GM19452 (cell line): ENCODE measurements around the gene BTNL3.
"Not testable (repeated sequence)": the region's sequence is repeated elsewhere in the genome, so short reads cannot be mapped to it uniquely, and the experiment has no call there.

Source experiments
- ATAC-seq: cut with Tn5 transposase; IDR thresholded peaks from one replicate; pipeline ENCODE4 v1.9.1; 2021; ENCODE audit not compliant: unreplicated experiment

Gene BTNL3

DNA sequence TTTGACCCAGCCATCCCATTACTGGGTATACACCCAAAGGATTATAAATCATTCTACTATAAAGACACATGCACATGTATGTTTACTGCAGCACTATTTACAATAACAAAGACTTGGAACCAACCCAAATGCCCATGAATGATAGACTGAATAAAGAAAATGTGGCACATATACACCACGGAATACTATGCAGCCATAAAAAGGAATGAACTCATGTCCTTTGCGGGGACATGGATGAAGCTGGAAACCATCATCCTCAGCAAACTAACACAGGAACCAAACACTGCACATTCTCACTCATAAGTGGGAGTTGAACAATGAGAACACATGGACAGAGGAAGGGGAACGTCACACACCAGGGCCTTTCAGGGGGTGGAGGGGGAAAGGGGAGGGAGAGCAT is 28.8 kb downstream of the BTNL3 start:
- ATAC-seq: not testable (repeated sequence)

DNA sequence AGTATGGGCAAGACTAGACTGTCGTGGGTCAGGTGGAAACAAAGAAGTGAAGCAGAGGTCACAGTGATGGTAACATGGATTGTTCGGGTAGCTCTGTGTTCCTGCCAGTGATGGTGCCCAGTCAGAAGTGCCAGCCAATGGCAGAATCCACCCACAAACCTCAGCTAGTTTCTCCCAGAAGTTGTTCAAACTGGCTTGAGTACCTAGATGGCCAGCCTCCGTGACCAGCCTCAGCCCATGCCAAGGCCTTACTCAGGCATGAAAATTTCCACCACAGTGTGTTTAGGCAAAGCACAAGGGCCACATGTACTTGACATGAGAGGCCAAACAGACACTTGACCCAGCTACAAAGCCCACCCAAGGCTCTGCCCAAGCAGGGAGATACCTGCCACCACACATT is 32.0 kb downstream of the BTNL3 start:
- ATAC-seq: no peak

DNA sequence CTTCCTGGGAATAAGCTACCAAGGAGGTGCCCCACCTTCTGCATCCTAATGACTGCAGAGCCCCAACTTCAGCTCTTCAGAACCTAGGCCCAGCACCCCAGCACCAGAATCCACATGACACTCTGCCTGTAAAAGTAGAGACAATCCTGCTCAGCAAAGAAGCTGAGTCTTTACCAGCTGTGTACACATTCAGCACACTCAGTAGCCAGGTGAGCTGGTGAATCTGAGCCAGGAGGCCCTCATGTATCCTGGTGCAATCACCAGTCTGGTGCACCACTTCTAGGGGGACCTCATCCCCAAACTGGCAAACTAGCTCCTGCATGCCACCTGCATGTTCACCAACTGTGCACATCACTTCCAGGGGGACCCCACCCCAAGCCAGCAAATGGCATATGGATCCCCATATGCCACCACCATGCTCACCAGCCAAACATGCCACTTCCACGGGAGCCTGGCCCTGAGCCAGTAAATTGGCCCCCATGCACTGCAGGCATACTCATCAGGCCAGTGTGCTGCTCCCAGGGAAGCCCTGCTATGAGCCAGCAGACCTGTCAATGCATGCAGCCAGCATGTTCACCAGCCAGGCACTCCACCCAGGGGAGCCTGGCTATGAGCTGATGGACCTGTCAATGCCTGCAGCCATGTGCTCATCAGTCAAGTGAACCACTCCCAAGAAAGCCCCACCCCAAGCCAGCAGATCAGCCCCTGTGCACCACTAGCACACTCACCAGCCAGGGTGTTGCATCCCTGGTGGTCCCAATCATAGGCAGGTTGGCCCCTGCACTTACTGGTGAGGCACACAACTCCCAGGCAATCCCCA is 35.8 kb downstream of the BTNL3 start:
- ATAC-seq: no peak

DNA sequence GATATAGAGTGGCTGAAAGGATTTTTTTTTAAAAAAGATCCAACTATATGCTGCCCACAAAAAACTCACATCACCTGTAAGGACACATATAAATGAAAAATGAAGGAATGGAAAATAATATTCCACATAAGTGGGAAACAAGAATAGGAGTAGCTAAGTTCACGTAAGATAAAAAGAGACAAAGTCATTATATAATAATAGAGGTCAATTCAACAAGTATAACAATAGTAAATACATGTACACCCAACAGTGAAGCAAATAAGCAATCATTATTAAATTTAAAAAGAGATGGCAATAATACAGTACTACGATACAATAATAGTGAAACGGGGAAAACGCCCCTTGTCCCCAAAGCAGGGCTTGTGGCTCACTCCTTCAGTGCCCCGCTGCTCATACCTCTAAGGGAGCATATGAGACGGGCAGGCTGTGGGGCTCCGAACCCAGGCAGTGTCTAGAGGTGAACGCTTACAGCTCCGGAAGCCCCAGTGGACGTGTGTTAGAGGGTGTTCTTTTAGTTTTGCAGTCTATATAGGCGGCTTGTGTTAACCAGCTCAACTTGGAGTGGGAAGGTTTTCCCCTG is 38.9 kb downstream of the BTNL3 start:
- ATAC-seq: no peak

DNA sequence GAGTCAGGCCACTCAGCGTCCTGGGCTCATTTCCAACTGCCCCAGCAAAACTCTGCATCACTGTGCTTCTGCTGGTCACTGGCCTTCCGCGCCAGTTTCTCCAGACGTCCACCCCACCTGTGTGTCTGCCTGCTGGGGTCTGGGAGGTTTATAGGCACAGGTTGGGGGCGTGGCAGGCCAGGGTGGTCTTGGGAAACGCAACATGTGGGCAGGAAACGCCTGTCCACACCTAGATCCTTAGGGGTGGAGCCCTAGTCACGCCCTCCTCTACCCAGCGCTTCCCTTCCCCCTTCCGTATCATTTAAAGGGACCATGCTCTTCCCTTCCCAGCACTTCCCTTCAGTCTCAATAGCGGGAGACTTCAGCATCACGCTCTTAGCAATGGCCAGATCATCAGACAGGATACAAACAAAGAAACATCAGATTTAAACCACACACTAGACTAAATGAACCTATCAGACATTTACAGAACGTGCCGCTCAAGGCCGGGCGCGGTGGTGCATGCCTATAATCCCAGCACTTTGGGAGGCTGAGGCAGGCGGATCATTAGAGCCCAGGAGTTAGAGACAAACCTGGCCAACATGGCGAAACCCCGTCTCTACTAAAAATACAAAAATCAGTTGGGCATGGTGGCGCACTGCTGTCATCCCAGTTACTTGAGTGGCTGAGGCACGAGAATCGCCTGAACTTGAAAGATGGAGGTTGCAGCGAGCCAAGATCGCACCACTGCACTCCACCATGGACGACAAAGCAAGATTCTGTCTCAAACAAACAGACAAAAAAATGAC is 39.6 kb downstream of the BTNL3 start:
- no peak for ATAC-seq

DNA sequence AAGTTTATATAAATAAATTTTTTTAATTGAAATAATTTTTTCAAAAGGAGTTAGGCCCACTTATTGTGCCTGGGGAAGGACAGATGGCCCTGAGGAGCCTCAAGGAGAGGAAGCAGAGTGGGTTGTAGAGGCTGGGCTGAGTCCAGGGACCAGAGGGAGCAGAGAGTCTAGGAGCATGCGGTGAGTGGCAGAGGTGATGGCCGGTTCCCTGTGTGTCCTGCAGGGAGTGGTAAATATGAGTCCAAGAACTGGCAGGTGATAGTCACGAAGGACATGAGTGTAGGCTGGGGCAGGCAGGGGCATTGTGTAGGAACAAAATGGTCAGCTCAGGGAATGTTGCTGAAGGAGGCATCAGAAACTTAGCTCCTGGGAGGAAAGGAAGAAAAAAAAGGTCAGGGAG is 43.1 kb downstream of the BTNL3 start:
- ATAC-seq: no peak

DNA sequence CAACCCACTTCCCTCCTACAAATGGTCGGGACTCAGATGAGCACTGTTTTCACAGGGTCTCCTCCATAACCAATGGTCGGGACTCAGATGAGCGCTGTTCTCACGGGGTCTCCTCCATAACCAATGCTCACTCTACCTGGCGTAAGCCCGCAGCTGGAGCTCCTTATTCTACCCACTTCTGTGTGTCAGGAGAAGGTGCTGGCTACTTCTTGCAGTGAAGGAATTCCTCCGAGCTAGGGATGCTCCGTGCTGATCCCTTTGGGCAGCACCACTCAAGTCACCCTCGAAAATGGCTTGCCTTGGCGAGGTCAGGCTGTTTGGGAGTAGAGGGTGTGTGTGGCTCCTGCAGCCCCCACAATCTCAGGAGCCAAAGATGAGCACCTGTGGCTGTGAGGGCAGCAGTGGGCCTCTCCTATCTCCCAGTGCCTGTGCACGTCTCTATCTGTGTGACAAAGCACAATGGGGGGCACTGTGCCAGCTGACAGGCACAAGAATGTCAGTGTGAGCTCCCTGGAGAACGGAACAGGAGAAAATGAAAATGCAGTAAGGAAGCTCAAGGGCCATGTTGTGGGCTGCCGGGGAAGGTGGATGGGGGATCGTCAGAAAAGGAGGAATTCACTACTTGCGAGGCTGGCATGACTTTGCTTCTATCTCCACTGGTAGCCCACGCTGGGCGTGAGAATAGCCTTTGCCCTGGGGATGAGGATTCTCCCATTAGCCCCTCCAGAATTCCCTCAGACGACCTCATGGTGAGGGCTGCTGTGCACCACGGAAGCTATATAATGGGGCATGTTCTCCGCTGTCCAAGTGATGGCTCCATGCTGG is 47.6 kb downstream of the BTNL3 start:
- no peak for ATAC-seq

DNA sequence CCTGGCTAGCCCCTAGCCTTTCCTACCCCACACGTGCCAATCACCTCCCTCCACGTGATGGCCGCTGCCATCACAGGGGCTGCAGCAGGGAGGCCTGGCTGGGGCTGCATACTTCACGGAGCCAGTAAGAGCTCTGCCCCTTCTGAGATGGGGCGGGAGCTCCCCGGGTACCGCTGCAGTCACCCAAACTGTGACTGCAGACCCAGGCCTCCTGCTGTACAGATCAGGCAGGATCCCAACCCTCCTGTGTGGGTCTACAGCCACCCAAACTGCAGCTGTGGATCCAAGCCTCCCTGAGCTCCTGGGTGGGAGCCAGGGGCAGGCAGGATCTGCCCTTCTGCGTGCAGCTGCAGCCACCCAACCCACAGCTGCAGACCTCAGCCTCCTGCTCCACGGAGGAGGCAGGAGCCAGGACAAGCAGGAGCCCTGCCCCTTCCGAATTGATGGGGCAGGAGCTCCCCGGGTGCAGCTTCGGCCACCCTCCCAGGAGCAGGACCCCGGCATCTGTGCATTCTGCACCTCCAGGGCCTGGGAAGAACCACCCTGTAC is 48.2 kb downstream of the BTNL3 start:
- no peak for ATAC-seq

DNA sequence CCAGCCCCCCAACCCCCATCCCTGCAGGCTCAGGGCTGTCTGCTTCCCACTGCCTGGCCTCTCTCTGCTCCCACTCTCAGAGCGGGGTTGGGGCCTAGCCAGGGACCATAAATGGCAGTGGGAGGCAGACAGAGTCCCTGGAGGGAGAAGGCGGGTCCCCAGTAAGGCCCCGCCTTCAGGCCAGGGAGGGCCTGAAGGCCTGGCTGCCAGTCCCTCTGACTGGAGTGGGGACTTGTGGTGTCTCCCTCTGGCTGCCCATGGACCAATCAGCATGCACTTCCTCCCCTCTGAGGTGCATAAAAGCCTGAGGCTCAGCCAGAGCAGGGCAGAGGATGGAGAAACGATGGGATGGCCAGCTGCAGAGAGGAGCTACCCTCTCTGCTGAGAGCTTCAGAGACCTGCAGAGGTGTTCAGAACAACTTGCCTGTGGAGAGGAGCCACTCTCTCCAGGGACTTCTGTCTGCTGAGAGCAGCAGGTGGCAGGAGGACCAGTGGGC is 48.8 kb downstream of the BTNL3 start:
- no peak for ATAC-seq

DNA sequence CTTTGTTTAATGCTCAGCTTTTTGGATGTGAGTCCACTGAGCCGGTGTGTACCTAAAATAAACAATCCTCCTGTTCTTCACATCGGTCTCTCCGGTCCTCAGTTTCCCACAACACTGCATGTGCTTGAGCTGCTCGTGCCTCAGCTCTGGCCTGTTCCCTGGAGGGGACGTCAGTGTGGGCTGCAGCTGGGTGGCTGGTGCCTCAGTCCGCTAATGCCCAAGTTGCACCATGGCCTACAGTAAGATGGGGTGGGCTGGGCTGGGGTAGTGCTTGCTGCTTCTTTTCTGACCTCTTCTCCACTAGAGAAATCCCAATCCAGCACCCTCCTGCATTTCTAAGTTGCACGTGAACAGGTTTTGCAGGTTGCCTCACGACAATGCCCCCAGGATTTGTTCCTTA is 50.8 kb downstream of the BTNL3 start:
- no peak for ATAC-seq

DNA sequence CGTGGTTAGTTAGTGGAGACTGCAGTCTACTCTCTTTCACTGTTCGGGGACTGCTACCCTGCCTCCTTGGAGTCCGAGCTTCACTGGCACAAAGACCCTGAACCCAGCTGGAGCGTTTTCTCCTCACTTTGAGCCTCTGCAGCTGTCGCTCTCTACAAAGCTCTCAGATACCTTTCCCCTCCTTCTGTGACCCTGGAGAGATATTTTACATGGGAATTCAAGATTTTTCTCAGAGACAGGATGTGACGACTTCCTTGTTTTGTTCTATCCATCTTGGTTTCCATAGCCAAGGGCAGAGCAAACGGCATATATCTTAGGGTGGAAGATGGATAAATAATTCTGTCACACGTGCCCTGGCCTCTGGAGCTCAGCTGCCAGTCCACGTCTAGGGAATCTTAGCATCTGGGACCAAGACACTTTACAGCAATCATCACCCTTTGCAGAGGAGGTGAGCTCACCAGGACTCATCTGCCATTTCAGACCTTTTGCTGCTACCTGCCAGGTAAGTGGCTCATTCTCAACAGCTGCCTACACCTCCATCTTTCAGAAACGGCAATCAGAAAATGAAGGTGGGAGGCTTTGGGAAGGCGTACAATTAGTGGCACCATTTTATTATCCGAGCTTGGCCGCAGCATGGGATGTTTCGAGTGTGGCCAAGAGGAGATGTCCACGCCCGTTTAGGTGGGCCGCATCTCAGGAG is 51.4 kb downstream of the BTNL3 start, which contains the start of gene BTNL9:
TSS of gene BTNL9 (plus strand) at position 336 of the 700 bp plus-strand sequence. CDS start 5,224 bp downstream, outside the sequence.
- ATAC-seq: no peak

DNA sequence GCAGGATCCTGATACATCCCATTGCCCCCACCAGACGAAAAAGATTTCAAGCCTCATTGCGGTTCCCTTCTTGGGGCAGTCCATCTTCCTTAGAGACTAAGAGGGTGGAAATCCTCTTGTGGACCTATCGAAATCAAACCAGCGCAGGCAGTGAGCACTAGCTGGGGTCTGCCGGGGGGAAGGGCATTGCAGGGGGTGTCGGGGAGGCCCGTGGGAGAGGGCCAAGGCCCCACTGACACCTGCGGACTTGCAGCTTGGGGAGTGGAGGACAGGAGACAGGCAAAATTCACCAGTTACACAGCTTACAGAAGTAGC is 51.9 kb downstream of the BTNL3 start:
- ATAC-seq: no peak

DNA sequence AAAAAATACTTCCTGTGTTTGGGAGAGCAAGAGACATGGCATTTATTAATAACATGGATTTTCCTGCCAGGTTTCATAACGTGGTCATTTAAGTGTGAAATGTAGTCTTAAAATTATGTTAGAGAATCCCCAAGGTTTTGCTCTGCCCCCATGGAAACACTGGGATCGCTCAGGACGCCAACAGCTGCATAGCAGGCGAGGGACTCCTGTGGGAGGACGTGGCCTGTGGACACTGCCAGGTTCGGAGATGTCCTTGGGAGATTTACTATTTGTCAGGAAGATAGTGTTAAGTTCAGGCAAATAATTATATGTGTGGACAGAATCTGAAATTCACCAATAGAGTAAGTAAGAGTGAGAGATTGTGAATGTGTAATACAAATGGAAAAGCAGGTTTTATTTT is 52.4 kb downstream of the BTNL3 start:
- no peak for ATAC-seq

DNA sequence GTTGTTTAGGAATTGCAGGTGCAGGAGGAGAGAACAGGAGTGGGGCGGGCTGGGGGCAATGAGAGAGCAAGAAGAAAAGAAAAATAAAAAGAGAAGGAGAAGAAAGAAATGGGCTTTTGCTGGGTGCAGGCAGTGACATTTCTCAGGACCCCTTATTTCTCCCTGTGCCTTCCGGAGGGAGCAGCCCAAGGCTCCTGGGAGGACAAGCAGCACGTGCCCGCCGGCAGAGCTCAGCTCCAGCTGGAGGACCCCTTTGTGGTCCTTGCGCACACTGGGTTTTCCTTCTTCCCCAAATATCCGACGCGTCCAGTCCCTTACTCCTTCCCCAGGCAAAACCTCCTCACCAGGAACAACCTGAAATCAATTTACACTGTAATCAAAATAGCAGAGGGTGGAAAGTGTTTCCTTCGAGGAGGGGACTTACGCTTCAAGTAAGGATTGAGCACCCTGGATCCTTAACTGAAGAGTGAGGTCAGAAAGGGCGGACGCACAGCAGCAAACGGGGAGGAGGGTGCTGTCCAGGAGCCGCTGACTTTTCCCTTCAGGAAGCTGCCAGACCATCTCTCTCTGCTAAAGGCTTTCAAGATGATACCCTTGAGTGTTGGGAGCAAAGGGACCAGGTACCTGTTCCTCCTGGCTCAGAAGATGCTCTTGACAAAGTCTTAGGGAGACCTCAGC is 53.5 kb downstream of the BTNL3 start:
- no peak for ATAC-seq

DNA sequence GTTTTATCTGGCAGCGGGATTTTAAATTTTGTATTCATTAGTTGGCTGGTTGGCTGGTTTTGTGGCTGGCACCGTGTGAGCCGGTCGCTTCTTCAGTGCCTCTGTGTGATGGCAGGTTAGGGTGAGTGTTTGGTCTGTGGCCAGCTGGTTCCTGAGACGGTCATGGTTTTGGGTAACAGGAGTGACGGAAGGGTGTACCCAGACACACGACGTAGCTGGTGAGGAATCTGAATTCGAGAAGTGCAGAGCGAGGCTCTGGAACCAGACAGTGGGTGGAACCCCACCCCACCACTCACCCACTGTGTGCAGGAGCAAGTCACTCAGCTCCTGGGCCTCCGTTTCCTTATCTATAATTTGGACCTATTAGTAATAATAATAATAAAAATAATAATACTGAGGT is 54.1 kb downstream of the BTNL3 start:
- ATAC-seq: no peak

DNA sequence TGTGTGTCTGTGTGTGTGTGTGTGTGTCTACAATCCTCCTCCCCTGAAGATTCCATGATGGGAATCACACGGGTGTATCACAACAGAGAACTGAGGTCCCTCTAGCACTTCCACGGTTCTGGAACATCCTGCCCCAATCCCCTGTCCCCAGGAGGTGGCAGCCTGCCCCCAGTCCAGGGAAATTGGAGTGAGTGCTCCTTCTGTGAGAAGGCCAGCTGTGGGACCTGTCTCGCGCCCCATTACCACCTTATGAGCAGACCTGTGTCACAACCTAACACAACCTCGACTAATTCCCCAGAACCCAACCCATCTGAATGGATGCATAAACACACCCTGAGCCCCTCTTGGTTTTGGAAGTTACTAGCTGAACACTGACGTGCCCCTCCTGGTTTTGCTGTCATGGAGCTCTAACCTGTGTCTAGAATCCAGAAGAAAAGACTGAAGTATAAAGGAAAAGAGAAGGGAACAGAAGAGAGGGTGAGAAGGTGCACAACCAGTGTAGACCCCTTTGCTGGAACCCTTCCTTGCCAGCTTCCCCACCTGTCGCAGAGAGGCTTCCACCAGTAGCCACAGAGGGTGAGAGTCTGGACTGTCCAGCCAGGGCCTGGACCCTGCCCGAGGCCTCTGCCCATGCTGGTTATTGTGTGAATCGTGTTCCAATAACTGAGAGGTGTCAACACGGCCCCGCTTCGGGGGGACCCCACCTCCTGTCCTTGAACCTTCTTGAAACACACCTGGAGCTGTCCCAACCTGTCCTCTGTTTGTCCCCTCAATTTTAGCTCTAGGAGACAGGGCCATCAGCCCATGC is 54.8 kb downstream of the BTNL3 start:
- ATAC-seq: no peak

DNA sequence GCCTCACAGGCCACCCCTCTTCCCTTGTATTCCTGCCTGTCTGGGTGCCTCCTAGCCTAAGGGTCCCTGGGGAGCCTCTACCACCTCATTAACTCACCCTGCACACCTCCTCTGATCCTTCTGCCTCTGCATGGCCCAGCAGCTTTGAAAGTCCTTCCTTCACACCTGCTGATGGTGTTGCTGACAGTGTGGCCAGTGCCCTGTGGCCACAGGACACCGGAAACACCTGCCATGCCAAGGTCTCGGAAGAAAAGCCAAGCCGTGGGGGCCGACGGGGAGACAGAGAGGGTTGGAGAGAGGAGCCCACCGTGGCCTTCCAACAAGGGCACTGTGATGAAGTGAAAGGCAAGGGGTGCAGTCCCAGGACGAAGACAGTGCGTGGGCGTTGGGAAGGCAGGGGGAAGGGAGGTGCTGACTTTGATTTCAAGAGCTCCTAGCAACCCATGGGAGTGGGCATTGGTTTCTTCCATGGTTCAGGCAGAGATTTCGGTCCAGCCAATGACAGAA is 55.5 kb downstream of the BTNL3 start:
- no peak for ATAC-seq

DNA sequence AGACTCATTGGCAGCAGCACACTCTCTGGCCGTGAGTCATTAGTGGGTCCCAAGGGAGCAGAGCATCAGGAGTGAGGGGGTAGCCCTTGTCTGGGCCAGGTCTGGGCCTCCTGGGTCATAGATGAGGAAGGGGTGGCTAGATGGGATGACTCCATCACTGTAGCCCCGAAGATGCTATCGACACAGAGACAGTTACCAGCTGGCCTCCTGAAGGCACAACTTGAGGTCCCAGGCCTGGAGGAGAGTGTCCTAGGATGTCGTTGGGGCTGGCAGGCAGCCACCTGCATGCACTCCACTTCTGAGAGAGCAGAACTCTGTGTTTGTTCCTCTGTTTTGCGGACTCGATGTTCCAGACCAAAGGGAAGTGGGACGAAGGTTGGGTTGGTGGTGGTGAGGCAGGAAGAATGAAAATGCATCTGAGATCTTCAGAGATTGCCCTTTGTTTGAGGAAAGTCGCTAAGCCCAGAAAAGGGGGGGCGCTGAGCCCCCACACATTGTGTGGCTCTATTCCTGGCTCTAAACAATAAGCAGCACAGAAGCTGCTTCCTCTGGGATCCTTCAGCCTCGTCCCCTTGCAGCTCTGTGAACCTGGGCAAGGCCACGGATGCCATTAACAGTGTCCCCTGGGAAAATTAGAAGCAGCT is 56.1 kb downstream of the BTNL3 start:
- ATAC-seq: no peak
